GM23248 (cell line): Measurements from ENCODE around the gene JAK3. TPM values are rescaled to one million over a fixed set of nuclear protein-coding genes. Genes with fewer than 3 reads are reported as not detected.
A peak's percentile ranks its signal among the peaks of the same experiment; 100 is the strongest.

Experiments
- DNase-seq: peaks from one replicate; pipeline ENCODE4 v3.0.0-alpha.2; 2015
- H2AFZ ChIP-seq: fragments of 200-600 bp; sonication (generic); 2 replicates; pipeline ENCODE4 v1.6.1; 2016; ENCODE audit warnings: antibody characterized with exemption
- H3F3A ChIP-seq: fragments of 200-600 bp; sonication (generic); 2 replicates; pipeline ENCODE4 v1.6.1; 2016; ENCODE audit warnings: mild to moderate bottlenecking, antibody characterized with exemption, mixed run types; ENCODE audit not compliant: insufficient read depth
- H3K27ac ChIP-seq: fragments of 200-600 bp; sonication (generic); 2 replicates; pipeline ENCODE4 v1.5.1; 2016; ENCODE audit warnings: mild to moderate bottlenecking
- H3K27me3 ChIP-seq: fragments of 200-600 bp; sonication (generic); replicated peaks from 2 replicates; pipeline ENCODE4 v1.6.1; 2016; ENCODE audit warnings: mild to moderate bottlenecking; ENCODE audit not compliant: insufficient read depth
- H3K36me3 ChIP-seq: fragments of 200-600 bp; sonication (generic); 2 replicates; pipeline ENCODE4 v1.6.1; 2016; ENCODE audit warnings: low read depth, mild to moderate bottlenecking
- H3K4me1 ChIP-seq: fragments of 200-600 bp; sonication (generic); 2 replicates; pipeline ENCODE4 v1.6.1; 2016; ENCODE audit warnings: mild to moderate bottlenecking; ENCODE audit not compliant: insufficient read depth
- H3K4me2 ChIP-seq: fragments of 200-600 bp; sonication (generic); one replicate; pipeline ENCODE4 v1.6.1; 2016; ENCODE audit warnings: mild to moderate bottlenecking; ENCODE audit not compliant: unreplicated experiment
- H3K4me3 ChIP-seq: fragments of 200-600 bp; sonication (generic); 2 replicates; pipeline ENCODE4 v1.5.1; 2016; ENCODE audit warnings: mild to moderate bottlenecking
- H3K79me2 ChIP-seq: fragments of 200-600 bp; sonication (generic); 2 replicates; pipeline ENCODE4 v1.6.1; 2016; ENCODE audit warnings: mild to moderate bottlenecking; ENCODE audit not compliant: insufficient read depth
- H3K9ac ChIP-seq: fragments of 200-600 bp; sonication (generic); 2 replicates; pipeline ENCODE4 v1.6.1; 2016; ENCODE audit warnings: mild to moderate bottlenecking
- H3K9me2 ChIP-seq: fragments of 200-600 bp; sonication (generic); 2 replicates; pipeline ENCODE4 v1.6.1; 2016; ENCODE audit warnings: mixed run types, mild to moderate bottlenecking, moderate library complexity; ENCODE audit not compliant: insufficient read depth
- H3K9me3 ChIP-seq: fragments of 200-600 bp; sonication (generic); one replicate; pipeline ENCODE4 v1.6.1; 2017; ENCODE audit warnings: low read depth
- H4K20me1 ChIP-seq: fragments of 200-600 bp; sonication (generic); 2 replicates; pipeline ENCODE4 v1.6.0; 2016; ENCODE audit not compliant: insufficient read depth
- EZH2 ChIP-seq: fragments of 200-600 bp; sonication (generic); IDR thresholded peaks from 2 replicates; pipeline ENCODE4 v1.6.1; 2018; ENCODE audit warnings: antibody characterized with exemption, mild to moderate bottlenecking; ENCODE audit not compliant: insufficient read depth, poor library complexity, severe bottlenecking
- EZH2phosphoT487 ChIP-seq: fragments of 200-600 bp; sonication (generic); IDR thresholded peaks from 2 replicates; pipeline ENCODE4 v1.6.1; 2018; ENCODE audit warnings: antibody characterized with exemption, moderate library complexity, mild to moderate bottlenecking, low read depth; ENCODE audit not compliant: insufficient read depth
- WGBS, 2 experiments: methylation state at CpG; one replicate each; pipeline ENCODE4 v1.1.6; 2015 to 2017; ENCODE audit warnings: low lambda C conversion rate in 2 of 2, low coverage in 1 of 2; ENCODE audit errors: missing lambda C conversion rate in 2 of 2; 5-methylcytosine and 5-hydroxymethylcytosine counted together
- in situ Hi-C: fragments of 300-500 bp; cut with MboI; formaldehyde crosslinking; loops from 2 replicates; pipeline ENCODE4 v1.15.0; 2020
- polyA plus RNA-seq: library from polyadenylated mRNA; unstranded; fragments of >200 nt; fragmentation: Nextera tagmentation; extraction: Ambion mirVana; gene quantifications from 2 replicates; pipeline ENCODE4 v1.2.1, GENCODE V29; 2016
- total RNA-seq: library from RNA; depleted of rRNA; stranded (reverse); fragments of >200 nt; shearing (Covaris generic); gene quantifications from 2 replicates; pipeline ENCODE4 v1.2.3, GENCODE V29; 2014

The JAK3 gene
- total and polyA plus RNA-seq, 2 experiments from 2014 or later = 5.0 to 5.9 TPM

GRCh38 chr19:17846146-17846545, 1.6 kb downstream of the JAK3 start:
- H3K9ac ChIP-seq = no peak overlapping the region
- no peak overlapping the region for H3K4me2 ChIP-seq
- no peak overlapping the region for H3K4me3 ChIP-seq
- H3K27ac ChIP-seq = no peak overlapping the region
- in situ Hi-C loops = no loop called here
- H3F3A ChIP-seq = 0 out of 2 replicates have a peak, but pooled peaks cover 5% of the 10 kb centered on the region
- H3K36me3 ChIP-seq = no peaks in the 10 kb centered on the region
- peaks cover 5% of the 10 kb centered on the region; the same call in 1 of the 2 replicates for H3K4me1 ChIP-seq
- no peaks in the 10 kb centered on the region for H3K79me2 ChIP-seq
- H3K27me3 ChIP-seq = no peaks in the 10 kb centered on the region
- no peaks in the 10 kb centered on the region for H3K9me3 ChIP-seq
- no peaks in the 10 kb centered on the region for H3K9me2 ChIP-seq
- 96 to 98% methylated on average over 8 of the region's 8 CpGs for WGBS, 2 experiments
- no peak for DNase-seq
- no peak for TF ChIP-seq EZH2
- TF ChIP-seq EZH2phosphoT487 = no peak
- no peaks in the 10 kb centered on the region for H4K20me1 ChIP-seq
- H2AFZ ChIP-seq = no peak overlapping the region

- H3K4me2 ChIP-seq = no peak overlapping the region
- H3K9me3 ChIP-seq = no peaks in the 10 kb centered on the region
- no peak for DNase-seq
- H3K4me1 ChIP-seq = peaks cover 5% of the 10 kb centered on the region; the same call in 1 of the 2 replicates
- H3K4me3 ChIP-seq = no peak overlapping the region
- no peak overlapping the region for H3K27ac ChIP-seq
- 0 out of 2 replicates have a peak, but pooled peaks cover 5% of the 10 kb centered on the region for H3F3A ChIP-seq
- TF ChIP-seq EZH2 = no peak
- no peak for TF ChIP-seq EZH2phosphoT487
- H2AFZ ChIP-seq = no peak overlapping the region
- in situ Hi-C loops = no loop called here
- H3K79me2 ChIP-seq = no peaks in the 10 kb centered on the region
- no peaks in the 10 kb centered on the region for H4K20me1 ChIP-seq
- no peaks in the 10 kb centered on the region for H3K9me2 ChIP-seq
- WGBS, 2 experiments = 83 to 89% methylated on average over 14 of the region's 14 CpGs
- no peaks in the 10 kb centered on the region for H3K36me3 ChIP-seq
- H3K9ac ChIP-seq = no peak overlapping the region
- H3K27me3 ChIP-seq = no peaks in the 10 kb centered on the region
Observed at GRCh38 chr19:17843908-17844490, 3.8 kb downstream of the JAK3 start.

GRCh38 chr19:17843292-17843827, 4.4 kb downstream of the JAK3 start:
- Histone ChIP-seq H3K4me1 (peaks cover 5% of the 10 kb centered on the region; the same call in 1 of the 2 replicates), H3F3A (0 out of 2 replicates have a peak, but pooled peaks cover 3% of the 10 kb centered on the region), H3K79me2 (no peaks in the 10 kb centered on the region), H3K4me3 (no peak overlapping the region), H3K27me3 (no peaks in the 10 kb centered on the region), H3K9me2 (no peaks in the 10 kb centered on the region), H4K20me1 (no peaks in the 10 kb centered on the region), H3K4me2 (no peak overlapping the region), H2AFZ (no peak overlapping the region), H3K9ac (no peak overlapping the region), H3K27ac (no peak overlapping the region), H3K36me3 (no peaks in the 10 kb centered on the region), H3K9me3 (no peaks in the 10 kb centered on the region)
- WGBS, 2 experiments = 85 to 93% methylated on average over 9 of the region's 9 CpGs
- no peak for DNase-seq
- no peak for TF ChIP-seq EZH2
- no peak for TF ChIP-seq EZH2phosphoT487
- in situ Hi-C loops = no loop called here

- DNase-seq = no peak
- in situ Hi-C loops = no loop called here
- H3K4me3 ChIP-seq = peak overlapping the region; percentile 53
- H3K27ac ChIP-seq = no peak overlapping the region
- TF ChIP-seq EZH2 (no peak), EZH2phosphoT487 (no peak)
- WGBS, 2 experiments = 78 to 90% methylated on average over 13 to 18 of the region's 20 CpGs
- H3K9ac ChIP-seq = peak overlapping the region; percentile 63
- no peaks in the 10 kb centered on the region for H3F3A ChIP-seq
- no peaks in the 10 kb centered on the region for H4K20me1 ChIP-seq
- no peaks in the 10 kb centered on the region for H3K27me3 ChIP-seq
- no peaks in the 10 kb centered on the region for H3K79me2 ChIP-seq
- peaks cover under 1% of the 10 kb centered on the region; the same call in 1 of the 2 replicates for H3K4me1 ChIP-seq
- peak overlapping the region; percentile 73 for H2AFZ ChIP-seq
- H3K9me3 ChIP-seq = no peaks in the 10 kb centered on the region
- peak overlapping the region; percentile 55 for H3K4me2 ChIP-seq
- no peaks in the 10 kb centered on the region for H3K9me2 ChIP-seq
- no peaks in the 10 kb centered on the region for H3K36me3 ChIP-seq
Observed at GRCh38 chr19:17842663-17843291, 5.0 kb downstream of the JAK3 start.
